ENCODE data around the gene ALK.

- TF ChIP-seq, protein P1, sequence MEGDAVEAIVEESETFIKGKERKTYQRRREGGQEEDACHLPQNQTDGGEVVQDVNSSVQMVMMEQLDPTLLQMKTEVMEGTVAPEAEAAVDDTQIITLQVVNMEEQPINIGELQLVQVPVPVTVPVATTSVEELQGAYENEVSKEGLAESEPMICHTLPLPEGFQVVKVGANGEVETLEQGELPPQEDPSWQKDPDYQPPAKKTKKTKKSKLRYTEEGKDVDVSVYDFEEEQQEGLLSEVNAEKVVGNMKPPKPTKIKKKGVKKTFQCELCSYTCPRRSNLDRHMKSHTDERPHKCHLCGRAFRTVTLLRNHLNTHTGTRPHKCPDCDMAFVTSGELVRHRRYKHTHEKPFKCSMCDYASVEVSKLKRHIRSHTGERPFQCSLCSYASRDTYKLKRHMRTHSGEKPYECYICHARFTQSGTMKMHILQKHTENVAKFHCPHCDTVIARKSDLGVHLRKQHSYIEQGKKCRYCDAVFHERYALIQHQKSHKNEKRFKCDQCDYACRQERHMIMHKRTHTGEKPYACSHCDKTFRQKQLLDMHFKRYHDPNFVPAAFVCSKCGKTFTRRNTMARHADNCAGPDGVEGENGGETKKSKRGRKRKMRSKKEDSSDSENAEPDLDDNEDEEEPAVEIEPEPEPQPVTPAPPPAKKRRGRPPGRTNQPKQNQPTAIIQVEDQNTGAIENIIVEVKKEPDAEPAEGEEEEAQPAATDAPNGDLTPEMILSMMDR (IDR thresholded peaks at IDR 0.05): no peak
- no peak for TF ChIP-seq ZFX (IDR thresholded peaks at IDR 0.05; ENCODE audit: borderline replicate concordance)
Observed at GRCh38 chr2:29811378-29811777, 110.0 kb downstream of the ALK start.

Measured in 22Rv1 (cell line).